GM21619 (cell line): ENCODE measurements around the gene MAP4K2.

ENCODE experiments used
- ATAC-seq: cut with Tn5 transposase; IDR thresholded peaks from one replicate; pipeline ENCODE4 v1.9.1; 2021; ENCODE audit not compliant: unreplicated experiment

The MAP4K2 gene

GRCh38 chr11:64813826-64814225 lies 10.8 kb upstream of the MAP4K2 start:
- no peak for ATAC-seq

- no peak for ATAC-seq
Measured at GRCh38 chr11:64810891-64811272, 7.9 kb upstream of the MAP4K2 start.

DNA sequence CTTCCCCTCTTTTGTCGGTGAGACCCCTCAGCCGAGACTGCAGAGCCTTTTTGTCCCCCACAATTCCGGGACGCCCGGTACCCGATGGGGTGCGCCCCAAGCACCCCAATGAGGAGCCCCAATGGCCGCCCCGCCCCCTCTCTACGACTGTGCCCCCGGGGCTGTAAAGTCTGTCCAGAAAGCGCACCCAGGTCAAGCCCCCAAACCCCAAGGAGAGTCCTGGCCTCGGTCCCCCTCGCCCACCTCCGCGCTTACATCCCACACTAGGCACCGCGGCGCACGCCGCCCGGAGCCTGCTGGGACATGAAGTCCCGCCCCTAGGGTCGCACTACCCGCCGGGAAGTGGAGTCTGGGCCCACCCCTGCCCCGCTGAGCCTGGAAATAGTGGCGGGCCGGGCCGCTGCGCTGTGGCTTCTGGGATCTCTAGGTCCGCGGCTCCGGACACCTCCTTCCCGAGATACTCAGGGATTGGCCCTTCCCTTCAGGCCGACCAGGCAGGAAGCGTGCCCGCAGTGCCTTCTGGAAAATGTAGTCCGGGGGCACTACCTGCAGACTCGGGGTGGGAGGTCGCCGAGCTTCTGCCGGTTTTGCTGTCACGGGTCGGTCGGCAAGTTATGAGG lies 7.4 kb upstream of the MAP4K2 start, which contains the start of gene MEN1:
Gene MEN1, minus strand, starts transcription at position 281 of the 620 bp plus-strand sequence. CDS start 442 bp downstream, outside the sequence.
- ATAC-seq: peak; percentile 58

- no peak for ATAC-seq
Measured at GRCh38 chr11:64809781-64810241, 6.8 kb upstream of the MAP4K2 start.

DNA sequence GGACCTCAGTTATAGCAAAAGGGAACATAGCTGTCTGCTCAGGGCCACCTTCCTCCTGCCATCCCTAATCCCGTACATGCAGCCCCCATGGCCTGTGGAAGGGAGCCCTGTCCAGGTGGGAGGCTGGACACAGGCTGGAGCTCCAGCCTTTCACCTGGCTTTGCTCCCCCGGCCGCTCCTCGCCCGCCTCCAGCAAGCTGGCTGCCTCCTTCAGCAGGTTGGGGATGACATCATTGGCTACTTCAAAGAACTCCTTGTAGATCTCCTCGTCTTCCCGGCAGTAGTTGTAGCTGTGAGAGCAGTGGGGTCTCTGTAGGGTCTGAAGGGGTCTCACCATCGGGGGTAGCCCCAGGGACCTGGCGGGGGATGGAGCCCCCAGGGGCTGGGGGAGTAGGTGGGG lies 2.5 kb upstream of the MAP4K2 start:
- ATAC-seq: no peak

DNA sequence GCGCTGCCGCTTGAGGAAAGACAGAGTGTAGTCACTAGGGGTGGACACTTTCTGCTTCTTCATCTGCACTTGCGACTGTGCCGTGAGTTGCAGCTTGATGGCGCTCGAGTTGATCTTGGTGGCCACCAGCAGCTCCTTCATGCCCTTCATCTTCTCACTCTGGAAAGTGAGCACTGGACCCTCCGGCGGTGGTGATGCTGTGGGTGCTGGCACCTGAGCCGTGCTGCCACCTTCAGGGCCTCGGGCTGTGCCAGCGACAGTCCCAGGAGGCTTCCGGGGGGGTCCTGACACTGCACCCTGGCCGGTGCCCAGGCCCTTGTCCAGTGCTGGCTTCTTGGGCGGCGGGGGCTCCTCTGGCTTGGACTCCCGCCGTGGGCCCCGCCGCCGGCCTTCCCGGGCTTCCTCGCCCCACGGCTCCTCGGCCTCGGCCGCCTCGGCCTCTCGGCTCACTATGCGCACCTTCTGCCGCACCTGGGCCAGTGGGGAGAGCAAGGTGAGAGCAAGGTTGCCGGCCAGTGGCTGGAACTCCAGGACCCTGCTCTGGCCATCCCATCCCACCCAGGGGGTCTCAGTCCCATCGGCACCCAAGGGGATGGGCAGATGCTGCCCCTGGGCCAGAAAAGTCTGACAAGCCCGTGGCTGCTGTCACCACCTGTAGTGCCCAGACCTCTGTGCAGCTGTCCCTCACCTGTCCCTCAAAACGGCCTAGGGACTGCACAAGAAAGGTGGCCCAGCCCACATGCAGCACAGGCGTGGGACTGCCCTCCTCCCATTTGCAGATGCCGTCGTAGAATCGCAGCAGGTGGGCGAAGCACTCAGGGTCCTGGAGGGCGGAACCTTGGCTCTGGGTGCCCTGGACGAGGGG lies 1.6 kb upstream of the MAP4K2 start:
- no peak for ATAC-seq

DNA sequence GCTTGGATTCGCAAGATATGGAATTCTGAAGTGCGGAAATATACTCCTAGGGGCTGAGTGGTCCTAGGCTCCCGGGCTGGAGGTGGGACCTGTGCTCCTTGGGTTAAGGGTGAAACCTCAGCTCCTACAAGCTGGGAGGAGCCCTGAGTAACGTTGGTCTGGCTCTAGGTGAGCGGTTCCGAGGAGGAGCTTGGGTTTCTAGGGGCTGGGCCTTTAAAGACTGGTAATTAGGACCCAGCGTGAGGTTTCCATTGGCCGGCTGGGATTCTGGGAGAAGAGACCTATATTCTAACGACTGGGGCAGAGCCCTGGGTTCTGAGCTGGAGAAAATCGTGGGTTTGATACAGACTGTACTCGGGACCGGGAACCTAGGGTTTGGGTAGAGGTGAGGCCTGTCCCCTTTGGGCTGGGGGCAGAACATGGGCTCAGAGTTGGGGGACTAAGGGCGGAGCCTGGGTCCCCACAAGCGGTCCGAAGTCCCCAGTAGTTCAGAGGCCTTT lies 882 bp upstream of the MAP4K2 start:
- no peak for ATAC-seq

DNA sequence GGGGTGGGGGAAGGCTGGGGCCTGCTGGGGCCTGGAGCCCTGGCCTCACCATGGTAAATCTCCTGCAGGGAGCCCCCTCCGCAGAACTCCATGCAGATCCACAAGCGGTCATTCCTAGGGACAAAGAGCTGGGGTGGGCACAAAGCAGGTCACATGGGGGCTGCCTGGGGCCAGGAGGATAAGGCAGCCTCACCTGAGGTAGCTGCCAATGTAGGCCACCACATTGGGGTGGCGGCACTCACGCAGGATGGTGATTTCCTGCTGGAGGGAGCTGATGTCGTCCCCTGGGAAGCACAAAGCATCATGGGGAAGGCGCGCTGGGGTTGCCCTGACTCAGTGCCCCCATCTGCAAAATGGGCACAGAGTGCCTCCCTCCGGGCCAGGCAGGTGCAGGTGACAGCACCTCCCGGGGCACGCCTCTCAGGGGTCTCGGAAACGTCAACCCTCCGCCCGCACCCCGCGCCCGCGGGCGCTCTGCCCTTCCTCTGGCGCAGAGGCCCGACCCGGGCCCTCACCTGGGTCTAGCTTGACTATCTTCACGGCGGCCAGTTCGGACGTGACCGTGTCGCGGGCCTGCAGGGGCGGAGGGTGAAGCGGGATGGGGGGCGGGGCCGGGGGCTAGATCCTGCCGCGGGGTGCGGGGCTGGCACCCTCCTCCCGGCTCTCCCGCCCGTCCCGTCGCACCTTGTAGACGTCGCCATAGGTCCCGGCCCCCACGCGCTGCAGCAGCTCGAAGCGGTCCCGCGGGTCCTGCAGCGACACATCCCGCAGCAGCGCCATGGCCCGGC lies 450 bp downstream of the MAP4K2 start:
- peak; percentile 26 for ATAC-seq

- ATAC-seq: no peak
Measured at GRCh38 chr11:64801561-64802369, 1.2 kb downstream of the MAP4K2 start.

DNA sequence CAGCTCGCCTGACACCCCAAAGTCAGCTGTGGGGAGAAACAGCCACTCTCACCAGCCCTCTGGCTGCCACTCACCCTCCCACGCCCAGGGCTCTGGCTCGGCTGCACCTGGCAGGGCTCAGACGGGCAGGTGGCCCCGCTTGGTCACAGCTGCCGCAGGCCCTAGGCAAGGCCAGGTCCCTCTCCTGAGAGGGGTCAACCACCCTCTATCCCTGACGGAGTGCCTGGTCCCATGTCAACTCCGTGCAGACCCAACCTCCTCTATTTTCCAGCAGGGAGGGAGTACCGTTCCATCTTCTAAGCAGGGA lies 1.9 kb downstream of the MAP4K2 start:
- ATAC-seq: no peak

GRCh38 chr11:64800303-64801157 lies 2.5 kb downstream of the MAP4K2 start:
- ATAC-seq: no peak

- no peak for ATAC-seq
Measured at GRCh38 chr11:64799623-64800302, 3.3 kb downstream of the MAP4K2 start.

GRCh38 chr11:64799256-64799622 lies 3.8 kb downstream of the MAP4K2 start:
- no peak for ATAC-seq

DNA sequence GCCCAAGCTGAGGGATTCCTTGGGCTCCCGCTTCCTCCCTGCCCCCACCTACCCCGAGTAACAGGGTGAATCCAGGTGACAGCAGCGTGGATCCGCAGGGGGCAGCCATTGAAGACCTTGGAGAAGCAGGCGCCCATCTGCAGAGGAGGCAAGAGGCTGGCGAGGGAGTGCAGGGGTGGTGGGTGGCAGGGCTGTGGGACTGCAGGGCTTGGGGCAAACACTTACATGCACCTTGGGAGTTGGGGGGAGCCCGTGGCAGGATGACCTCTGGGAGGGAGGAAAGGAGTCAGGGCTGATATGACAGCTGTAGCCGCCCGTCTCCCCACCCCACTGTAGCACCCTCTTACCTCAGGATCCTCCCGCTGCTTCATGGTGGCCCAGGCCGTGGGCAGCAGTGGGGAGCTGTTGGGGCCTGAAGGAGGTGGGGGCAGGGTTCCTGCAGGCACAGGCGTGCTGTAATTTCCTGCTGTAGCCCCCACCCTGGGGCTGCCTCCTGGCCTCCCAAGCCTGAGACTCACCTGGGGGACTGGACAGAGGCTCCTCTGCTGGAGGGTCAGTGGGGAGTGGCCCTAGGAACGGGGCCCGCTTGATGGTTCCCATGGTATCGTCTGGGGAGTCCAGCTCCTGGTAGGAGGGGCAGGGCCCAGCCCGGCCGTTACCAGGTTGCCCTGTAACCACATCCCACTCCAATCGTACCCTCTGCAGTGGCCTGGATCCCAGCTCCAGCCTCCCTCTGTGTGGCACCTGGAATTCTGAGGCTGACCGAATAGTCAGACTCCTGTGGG lies 6.1 kb downstream of the MAP4K2 start:
- no peak for ATAC-seq

- ATAC-seq: no peak
Measured at GRCh38 chr11:64796047-64796756, 6.8 kb downstream of the MAP4K2 start.

GRCh38 chr11:64794526-64794925 lies 8.5 kb downstream of the MAP4K2 start:
- ATAC-seq: no peak

DNA sequence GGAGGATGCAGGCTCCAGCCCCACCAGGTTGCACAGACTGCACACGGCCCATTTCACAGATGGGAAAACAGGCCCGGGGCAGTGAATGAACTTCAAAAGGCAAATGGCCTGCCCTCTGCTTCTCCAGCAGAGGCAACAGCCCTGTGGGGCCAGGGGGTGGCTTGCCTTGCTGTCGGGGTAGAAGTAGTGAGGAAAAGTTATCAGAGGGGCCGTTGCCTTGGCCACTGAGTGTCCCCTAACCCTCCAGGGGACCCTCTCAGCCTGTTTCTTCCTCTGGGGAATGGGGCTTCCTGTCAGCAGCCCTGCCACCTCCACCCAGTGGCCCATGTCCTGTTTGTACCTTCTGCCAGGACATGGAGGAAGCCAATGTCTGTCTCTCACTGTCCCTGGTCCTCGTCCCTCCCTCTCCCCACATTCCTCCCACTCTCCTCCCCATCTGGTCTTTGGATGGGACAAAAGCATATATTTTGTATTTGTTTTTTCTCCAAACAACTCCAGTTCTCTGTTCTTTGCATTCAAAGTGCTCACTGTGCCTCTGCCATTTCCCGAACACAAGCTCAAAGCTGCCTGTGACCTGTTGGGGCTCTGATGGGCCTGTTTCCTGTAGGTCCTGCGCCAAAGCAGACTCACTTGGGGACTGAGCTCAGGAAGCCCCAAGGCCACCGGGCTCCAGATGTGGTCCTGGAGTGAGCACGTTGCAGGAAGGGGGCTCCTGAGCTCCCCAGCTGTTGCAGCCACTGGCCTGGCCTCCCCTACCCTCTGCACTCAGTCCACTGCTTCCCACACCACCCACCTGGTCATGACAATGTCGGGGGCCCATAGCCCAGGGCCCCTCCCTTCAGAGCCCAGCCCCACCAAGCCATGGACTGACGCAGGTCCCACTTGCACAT lies 9.5 kb downstream of the MAP4K2 start:
- no peak for ATAC-seq
